NT2/D1 (cell line): Measurements from ENCODE around the gene ANKRD66.

ENCODE experiments used
- YY1 ChIP-seq: IDR thresholded peaks from 2 replicates; pipeline ENCODE4 v1.6.1; 2011; ENCODE audit not compliant: insufficient read length, insufficient read depth
- ZNF274 ChIP-seq: IDR thresholded peaks from 2 replicates; pipeline ENCODE4 v1.6.1; 2011; ENCODE audit warnings: mild to moderate bottlenecking, low read depth, low read length

- TF ChIP-seq ZNF274 (no peak), YY1 (no peak)
These were observed 50.3 kb downstream of the ANKRD66 start for GRCh38 chr6:46796848-46797580.
